VCaP (cell line): ENCODE results near the gene SPRR1B.
"Not testable (repeated sequence)": the region's sequence is repeated elsewhere in the genome, so short reads cannot be mapped to it uniquely, and the experiment has no call there.

Experiments
- H3K27ac ChIP-seq: fragments of 450-650 bp; 2 replicates; pipeline ENCODE4 v1.5.1; 2017
- TF ChIP-seq, protein P1 (sequence below): fragments of 450-650 bp; conservative IDR thresholded peaks from 2 replicates; pipeline ENCODE4 v1.5.1; 2017; ENCODE audit warnings: mild to moderate bottlenecking, moderate library complexity

Gene SPRR1B

GRCh38 chr1:153040950-153041631 is 10.1 kb downstream of the SPRR1B start, which contains the start of gene SPRR2D:
TSS of gene SPRR2D (minus strand) at chr1:153041120. CDS start at chr1:153040346, 774 bp downstream.
- TF ChIP-seq, protein P1, sequence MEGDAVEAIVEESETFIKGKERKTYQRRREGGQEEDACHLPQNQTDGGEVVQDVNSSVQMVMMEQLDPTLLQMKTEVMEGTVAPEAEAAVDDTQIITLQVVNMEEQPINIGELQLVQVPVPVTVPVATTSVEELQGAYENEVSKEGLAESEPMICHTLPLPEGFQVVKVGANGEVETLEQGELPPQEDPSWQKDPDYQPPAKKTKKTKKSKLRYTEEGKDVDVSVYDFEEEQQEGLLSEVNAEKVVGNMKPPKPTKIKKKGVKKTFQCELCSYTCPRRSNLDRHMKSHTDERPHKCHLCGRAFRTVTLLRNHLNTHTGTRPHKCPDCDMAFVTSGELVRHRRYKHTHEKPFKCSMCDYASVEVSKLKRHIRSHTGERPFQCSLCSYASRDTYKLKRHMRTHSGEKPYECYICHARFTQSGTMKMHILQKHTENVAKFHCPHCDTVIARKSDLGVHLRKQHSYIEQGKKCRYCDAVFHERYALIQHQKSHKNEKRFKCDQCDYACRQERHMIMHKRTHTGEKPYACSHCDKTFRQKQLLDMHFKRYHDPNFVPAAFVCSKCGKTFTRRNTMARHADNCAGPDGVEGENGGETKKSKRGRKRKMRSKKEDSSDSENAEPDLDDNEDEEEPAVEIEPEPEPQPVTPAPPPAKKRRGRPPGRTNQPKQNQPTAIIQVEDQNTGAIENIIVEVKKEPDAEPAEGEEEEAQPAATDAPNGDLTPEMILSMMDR: no peak

GRCh38 chr1:153049211-153049610 is 18.2 kb downstream of the SPRR1B start:
- TF ChIP-seq, protein P1: no peak

More at GRCh38 chr1:153040950-153041631, 10.1 kb downstream of the SPRR1B start, which contains the start of gene SPRR2D:
- no peak within 1 kb of the TSS for H3K27ac ChIP-seq

DNA sequence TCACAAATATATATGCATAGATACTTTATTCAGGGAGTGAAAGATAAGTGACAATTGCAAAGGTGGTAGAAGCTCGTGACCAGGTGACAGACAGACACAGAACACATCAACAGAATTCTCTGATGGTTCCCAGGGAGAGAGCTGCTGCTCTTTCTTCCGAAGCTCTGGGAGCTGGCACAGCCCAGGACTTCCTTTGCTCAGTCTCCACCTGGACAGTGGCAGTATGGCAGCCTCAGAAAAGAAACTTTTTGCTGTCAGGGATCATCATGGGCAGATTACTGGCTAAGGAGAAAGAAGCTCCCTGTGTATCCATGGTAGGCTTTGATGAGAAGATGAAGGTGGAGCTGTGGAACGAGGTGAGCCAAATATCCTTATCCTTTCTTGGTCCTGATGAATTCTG is 25.1 kb downstream of the SPRR1B start:
- not testable (repeated sequence) for H3K27ac ChIP-seq
- TF ChIP-seq, protein P1: peak; percentile 15; the same call in 1 of the 2 replicates

More at GRCh38 chr1:153049211-153049610, 18.2 kb downstream of the SPRR1B start:
- H3K27ac ChIP-seq: no peak overlapping the region

DNA sequence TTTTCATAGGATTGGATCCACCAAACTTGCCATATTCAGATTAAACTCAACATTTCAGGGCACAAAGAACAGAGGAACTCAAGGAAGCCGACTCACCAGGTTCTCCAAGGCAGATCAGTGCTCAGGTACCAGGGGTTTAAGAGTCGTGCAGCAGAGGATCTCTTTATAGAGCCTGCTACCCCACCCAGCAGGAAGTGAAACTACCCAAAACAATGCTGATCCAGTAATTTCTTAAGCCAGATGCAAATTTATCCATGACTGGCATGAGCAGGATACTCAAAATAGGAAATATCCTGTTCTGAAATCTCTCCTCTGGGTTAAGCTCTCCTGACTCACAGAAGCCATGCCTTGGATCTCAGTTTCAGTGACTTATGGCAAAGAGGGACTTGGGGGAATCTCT is 26.4 kb downstream of the SPRR1B start, which contains the start of gene SPRR2A:
Gene SPRR2A, minus strand, starts transcription at position 138 of the 400 bp plus-strand sequence. CDS start 777 bp downstream, outside the sequence.
- H3K27ac ChIP-seq: no peak within 1 kb of the TSS
- TF ChIP-seq, protein P1: no peak

DNA sequence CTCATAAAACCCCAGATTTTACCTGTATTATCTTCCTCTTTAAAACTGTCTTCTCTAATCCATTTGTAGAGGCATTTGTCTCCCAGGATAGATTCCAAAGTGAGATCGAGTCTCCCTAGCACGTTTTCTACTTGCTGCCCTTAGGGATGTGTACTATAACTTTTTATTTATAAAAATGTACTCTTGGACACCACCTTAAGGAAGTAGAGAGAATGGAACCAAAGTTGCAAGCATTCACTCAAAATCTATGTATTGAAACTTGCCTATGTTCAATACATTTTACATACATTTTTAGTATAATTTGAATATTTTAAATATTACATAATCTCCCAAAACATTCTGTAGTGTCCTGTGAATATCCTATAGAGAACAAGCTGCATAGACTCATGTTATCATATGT is 27.2 kb downstream of the SPRR1B start:
- H3K27ac ChIP-seq: no peak overlapping the region
- TF ChIP-seq, protein P1: peak; percentile 36

GRCh38 chr1:153058826-153059784 is 28.1 kb downstream of the SPRR1B start:
- no peak overlapping the region for H3K27ac ChIP-seq
- TF ChIP-seq, protein P1: no peak

DNA sequence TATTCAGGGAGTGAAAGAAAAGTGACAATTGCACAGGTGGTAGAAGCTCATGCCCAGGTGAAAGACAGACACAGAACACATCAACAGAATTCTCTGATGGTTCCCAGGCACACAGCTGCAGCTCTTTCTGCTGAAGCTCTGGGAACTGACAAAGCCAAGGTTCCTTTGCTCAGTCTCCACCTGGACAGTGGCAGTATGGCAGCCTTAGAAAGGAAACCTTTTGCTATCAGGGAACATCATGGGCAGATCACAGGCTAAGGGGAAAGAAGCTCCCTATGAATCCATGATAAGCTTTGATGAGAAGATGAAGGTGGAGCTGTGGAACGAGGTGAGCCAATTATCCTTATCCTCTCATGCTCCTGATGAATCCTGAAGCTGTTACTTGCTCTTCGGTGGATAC is 39.2 kb downstream of the SPRR1B start:
- TF ChIP-seq, protein P1: no peak
- no peak overlapping the region for H3K27ac ChIP-seq
